HG03095 (cell line): ENCODE results near the gene CDH12.
"Not testable (repeated sequence)": the region's sequence is repeated elsewhere in the genome, so short reads cannot be mapped to it uniquely, and the experiment has no call there.

Experiments
- ATAC-seq: cut with Tn5 transposase; IDR thresholded peaks from one replicate; pipeline ENCODE4 v1.9.1; 2021; ENCODE audit warnings: moderate library complexity; ENCODE audit not compliant: unreplicated experiment

Gene CDH12

DNA sequence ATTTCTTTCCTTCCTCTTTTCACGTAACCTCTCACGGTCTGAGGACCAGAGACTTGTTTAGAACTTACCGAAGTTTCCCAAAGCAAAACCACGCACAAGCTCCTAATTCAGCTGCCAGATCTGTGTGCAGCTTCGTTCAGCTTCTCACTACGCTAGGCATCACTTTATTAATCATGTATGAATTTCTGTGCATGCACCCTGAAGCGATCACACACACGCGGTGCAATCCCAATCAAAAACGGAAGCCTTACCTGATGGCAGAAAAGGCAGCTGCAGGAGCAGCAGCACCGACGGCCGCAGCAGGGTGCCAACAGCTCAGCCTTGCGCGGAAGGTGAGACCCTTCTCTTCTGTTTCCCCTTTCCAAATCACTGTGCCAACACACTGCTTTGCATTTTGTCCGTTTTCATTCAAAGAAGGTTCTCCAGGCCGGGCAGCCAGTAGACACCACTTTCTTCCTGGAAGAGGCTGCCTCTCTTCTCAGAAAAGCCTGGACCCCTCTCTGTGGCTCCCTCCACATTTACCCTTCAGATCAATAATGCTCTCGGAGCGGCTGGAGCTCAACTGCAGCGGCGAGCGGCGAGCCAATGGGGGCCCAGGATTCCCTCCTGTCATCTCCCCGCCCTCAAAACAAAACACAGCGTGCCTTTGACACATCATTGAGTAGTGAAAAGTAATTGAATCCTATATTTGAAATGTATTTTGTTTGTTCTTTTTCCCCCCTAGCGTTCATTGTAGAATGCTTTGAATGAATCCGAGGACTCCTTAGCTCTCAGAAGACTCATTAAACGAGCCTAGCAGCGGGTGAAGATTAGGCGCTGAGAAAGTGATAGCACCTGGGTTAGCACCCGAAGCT, at the start of gene CDH12:
Gene CDH12 (minus strand): TSS at position 538 of the 854 bp plus-strand sequence.
- no peak for ATAC-seq

- no peak for ATAC-seq
Measured at GRCh38 chr5:22901885-22902284, 48.7 kb upstream of the CDH12 start.

DNA sequence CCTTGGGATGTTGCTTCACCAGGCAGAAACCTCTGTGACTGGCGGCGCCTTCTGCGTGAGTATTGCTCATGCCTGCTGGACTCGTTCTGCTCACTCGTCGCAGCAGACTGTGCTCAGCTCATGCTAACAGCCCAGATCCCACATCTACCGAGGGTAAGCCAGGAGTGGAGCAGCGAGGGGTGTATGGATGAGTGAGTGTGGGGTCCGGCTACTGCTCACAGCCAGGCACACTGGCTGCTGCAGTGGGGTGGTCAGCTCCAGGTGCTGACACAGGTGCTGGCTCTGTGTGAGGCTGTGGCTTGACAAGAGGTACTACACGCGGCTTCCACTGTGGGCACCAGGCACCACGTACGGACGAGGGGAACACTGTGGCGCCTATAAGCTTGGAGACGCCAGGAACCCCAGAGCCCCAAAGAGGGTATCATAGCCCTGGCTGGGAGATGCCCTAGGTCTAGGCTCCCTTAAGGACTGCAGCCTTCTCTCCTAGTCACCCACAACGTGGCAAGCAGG, 47.7 kb upstream of the CDH12 start:
- no peak for ATAC-seq

- no peak for ATAC-seq
Measured at GRCh38 chr5:22899341-22899740, 46.2 kb upstream of the CDH12 start.

GRCh38 chr5:22896152-22896551, 43.0 kb upstream of the CDH12 start:
- ATAC-seq, result no peak

DNA sequence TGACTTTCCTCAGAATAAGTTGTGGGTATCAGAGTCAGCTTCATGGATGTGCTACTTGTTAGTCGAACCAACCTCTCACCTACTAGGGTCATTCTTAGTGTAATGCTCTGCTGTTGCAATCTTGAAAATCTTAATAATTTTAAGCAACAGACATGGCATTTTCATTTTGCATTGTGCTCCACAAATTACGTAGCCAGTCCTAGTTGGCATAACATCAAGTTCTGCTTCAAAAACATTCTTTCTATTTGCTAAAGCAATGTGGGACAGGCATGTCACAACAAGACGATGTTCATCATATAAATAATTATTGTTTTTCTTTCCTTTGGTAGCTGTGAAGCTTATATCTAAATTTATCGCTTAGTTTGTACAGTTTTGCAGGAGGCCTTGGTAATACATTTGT, 39.3 kb upstream of the CDH12 start:
- no peak for ATAC-seq

- ATAC-seq, result no peak
Measured at GRCh38 chr5:22889720-22890119, 36.6 kb upstream of the CDH12 start.

GRCh38 chr5:22887566-22887965, 34.4 kb upstream of the CDH12 start:
- ATAC-seq, result no peak

DNA sequence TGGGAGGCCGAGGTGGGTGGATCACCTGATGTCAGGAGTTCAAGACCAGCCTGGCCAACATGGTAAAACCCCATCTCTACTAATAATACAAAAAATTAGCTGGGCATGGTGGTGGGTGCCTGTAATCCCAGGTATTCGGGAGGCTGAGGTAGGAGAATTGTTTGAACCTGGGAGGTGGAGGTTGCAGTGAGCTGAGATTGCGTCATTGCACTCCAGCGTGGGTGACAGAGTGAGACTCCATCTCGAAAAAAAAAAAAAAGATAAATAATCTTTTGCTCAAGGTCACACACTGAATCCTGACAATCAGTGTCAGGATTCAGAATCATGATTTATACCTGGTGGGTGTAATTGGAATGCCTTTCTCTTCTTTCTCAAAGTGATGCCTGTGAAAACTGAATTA, 5.8 kb upstream of the CDH12 start:
- not testable (repeated sequence) for ATAC-seq

GRCh38 chr5:22855824-22856223, 2.7 kb upstream of the CDH12 start:
- no peak for ATAC-seq

DNA sequence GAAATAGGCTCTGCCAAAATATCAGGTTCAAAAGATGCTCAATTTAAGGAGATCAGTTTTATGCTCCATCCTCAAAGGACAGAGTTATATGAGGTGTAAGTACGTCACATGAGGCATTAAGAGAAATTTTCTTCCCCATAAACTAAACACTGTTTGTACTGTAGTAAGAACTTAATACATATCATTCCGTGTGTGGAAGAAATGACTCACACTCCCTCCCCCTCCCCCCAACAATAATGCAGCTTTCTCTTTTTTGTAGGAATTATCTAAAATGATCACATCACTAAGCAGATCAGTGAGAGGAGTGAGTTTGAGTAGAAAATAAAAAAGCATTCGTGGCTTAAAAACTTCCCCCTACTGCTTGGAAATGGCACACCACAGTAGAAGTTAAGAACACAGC, 2.2 kb downstream of the CDH12 start:
- no peak for ATAC-seq

GRCh38 chr5:22846693-22847092, 6.5 kb downstream of the CDH12 start:
- no peak for ATAC-seq

DNA sequence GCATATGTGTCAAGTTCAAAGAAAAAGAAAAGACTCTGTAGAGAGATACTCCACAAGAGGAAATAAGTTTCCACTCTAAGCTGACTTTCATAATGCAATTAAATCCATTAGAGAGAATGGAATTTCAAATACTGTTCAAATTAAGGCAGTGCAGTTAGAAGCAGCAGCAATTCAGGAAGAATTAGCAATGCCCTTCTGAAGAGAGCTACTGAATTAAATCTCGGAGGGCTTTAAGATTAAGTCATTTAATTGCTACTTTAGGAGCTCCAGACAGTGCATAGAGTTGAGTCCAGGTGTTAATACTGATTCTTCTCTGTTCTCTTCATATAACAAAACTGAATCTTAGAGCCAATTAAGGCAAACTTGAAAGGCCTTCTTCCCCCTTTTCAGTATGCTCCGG, 8.5 kb downstream of the CDH12 start:
- no peak for ATAC-seq

DNA sequence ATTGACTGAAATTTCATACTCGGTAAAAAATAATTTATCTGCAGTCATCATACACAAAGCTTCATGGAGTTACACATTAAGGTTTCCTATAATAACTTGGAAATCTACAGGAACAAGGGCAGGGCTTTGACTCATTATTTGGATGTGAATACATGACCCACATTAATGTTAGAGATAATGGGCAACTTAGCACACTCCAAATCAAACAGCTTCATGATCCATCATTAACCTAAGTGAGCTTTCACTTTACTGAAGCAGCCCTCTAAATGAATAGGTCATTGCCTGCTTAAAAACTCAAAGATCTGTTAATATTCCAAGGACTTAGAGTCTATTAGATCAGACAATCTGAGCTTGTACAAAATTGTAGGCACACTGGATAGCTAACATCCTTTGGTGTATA, 9.0 kb downstream of the CDH12 start:
- no peak for ATAC-seq

DNA sequence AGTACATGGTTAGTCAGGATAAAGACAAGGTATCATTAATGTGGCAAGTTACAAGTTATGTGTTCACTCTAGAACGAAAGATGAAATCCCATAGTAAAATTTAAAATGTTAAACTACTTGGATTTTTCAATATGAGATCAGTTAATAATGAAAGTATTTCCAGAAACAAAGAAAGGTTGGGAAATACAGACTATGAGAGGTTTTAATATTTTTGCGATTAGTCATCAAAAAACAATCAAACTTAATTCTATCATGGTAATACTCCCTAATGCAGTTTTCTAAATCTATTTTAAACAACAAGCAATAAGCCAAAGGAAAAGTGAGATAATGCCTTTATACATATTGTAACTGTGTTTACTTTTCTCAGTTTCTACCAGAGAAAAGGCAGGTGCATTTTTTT, 10.6 kb downstream of the CDH12 start:
- ATAC-seq, result no peak

- ATAC-seq, result no peak
Measured at GRCh38 chr5:22837803-22838202, 15.3 kb downstream of the CDH12 start.

- no peak for ATAC-seq
Measured at GRCh38 chr5:22835686-22836085, 17.5 kb downstream of the CDH12 start.

GRCh38 chr5:22793463-22793862, 59.7 kb downstream of the CDH12 start:
- no peak for ATAC-seq

- ATAC-seq, result no peak
Measured at GRCh38 chr5:22787807-22788206, 65.3 kb downstream of the CDH12 start.

DNA sequence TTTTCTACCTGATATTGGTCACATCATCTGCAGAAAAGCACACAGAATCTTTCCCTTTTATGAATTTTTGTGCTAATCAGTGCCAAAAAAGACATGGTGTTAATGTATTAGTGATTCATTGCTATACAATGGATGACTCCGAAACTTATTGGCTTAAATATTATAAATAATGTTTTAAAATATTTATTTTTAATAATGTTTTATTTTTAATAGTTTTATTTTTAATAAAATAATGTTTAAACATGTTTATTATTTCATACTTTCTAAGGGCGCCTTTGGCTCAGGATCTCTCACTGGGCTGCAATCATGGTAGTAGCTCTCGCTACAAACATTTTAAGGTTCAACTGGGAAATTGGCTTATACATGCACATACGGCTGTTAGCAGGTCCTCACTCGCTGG, 65.7 kb downstream of the CDH12 start:
- ATAC-seq, result no peak

GRCh38 chr5:22780756-22781155, 72.4 kb downstream of the CDH12 start:
- ATAC-seq, result no peak

- no peak for ATAC-seq
Measured at GRCh38 chr5:22779499-22779898, 73.6 kb downstream of the CDH12 start.

GRCh38 chr5:22776285-22776684, 76.9 kb downstream of the CDH12 start:
- no peak for ATAC-seq
